ENCODE data around the gene SAMSN1. TPM values are rescaled to one million over a fixed set of nuclear protein-coding genes. Genes with fewer than 3 reads are reported as not detected.
A peak's percentile ranks its signal among the peaks of the same experiment; 100 is the strongest.

SAMSN1 gene
- total RNA-seq, 1 donor from 2014 or later = 2.6 TPM

DNA sequence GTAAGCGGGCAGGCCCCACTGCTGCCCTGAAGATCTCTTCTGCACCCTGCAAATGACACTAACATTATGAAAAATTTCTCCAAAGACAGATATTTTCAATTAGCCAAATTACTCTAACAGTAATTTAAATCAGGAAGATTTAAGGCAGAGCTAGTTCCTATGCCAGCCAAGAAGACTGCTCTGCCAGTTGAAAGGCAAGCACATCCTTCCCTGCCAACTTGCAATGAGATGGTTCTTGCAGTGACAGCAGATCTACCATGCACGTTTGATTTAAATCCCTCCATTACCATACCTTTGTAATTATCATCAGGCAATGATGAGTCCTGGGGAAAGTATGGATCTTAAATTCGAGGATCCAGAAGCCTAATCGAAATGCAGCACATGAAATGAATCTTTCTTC, 76.5 kb downstream of the SAMSN1 start:
- H3K27me3 Mint-ChIP-seq = no peaks in the 10 kb centered on the region
- H3K4me1 Mint-ChIP-seq (ENCODE audit: unreplicated experiment) = no peaks in the 10 kb centered on the region
- no peaks in the 10 kb centered on the region for H3K36me3 Mint-ChIP-seq
- TF ChIP-seq, protein P1, sequence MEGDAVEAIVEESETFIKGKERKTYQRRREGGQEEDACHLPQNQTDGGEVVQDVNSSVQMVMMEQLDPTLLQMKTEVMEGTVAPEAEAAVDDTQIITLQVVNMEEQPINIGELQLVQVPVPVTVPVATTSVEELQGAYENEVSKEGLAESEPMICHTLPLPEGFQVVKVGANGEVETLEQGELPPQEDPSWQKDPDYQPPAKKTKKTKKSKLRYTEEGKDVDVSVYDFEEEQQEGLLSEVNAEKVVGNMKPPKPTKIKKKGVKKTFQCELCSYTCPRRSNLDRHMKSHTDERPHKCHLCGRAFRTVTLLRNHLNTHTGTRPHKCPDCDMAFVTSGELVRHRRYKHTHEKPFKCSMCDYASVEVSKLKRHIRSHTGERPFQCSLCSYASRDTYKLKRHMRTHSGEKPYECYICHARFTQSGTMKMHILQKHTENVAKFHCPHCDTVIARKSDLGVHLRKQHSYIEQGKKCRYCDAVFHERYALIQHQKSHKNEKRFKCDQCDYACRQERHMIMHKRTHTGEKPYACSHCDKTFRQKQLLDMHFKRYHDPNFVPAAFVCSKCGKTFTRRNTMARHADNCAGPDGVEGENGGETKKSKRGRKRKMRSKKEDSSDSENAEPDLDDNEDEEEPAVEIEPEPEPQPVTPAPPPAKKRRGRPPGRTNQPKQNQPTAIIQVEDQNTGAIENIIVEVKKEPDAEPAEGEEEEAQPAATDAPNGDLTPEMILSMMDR (conservative IDR thresholded peaks at IDR 0.05) = no peak
- DNase-seq (ENCODE audit: extremely low spot score, unreplicated experiment) = no peak
- H3K9me3 Mint-ChIP-seq = no peaks in the 10 kb centered on the region
- no peak overlapping the region for H3K27ac Mint-ChIP-seq
- H3K4me3 Mint-ChIP-seq = no peak overlapping the region

DNA sequence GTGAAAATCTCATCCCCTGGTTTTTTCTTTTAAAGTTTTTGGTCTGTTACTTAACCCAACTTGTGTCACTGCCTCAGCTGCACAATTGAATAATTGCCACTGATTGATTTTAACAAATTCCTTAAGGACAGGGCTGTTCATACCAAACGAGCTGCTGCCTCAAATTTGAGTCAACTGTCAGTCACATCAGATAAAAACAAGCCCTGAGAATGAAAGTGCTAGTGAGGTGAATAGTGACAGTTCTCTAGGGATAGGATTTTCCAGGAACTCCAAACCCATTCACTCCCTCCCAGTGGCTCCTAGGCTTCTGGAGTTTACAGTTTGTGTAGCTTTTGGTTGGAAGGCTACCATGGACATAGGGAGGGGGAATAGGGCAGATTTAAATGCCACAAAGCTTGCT, 79.4 kb downstream of the SAMSN1 start:
- Mint-ChIP-seq H3K27me3 (no peaks in the 10 kb centered on the region), H3K9me3 (no peaks in the 10 kb centered on the region), H3K4me1 (ENCODE audit: unreplicated experiment) (no peaks in the 10 kb centered on the region), H3K27ac (no peak overlapping the region), H3K4me3 (no peak overlapping the region), H3K36me3 (no peaks in the 10 kb centered on the region)
- DNase-seq (ENCODE audit: extremely low spot score, unreplicated experiment) = no peak
- TF ChIP-seq, protein P1 (conservative IDR thresholded peaks at IDR 0.05) = no peak

DNA sequence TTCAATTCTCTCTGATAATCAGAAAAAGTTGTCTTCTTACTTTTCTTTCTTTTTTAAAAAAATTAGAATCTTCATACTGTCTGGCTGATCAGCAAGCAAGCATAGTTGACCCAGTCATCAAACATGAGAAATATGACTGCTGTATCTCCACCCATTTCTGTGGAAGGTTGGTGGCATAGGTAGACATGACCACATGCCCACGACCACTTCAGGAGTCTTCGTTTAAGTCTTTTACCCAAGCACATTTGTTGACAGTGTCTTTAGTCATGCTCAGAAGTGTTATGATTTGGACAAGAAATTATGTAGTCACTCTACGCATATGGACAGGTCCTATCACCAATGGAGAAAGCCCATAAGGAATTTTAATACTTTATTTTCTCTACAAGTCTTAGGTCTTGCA, 88.4 kb downstream of the SAMSN1 start:
- TF ChIP-seq, protein P1 (conservative IDR thresholded peaks at IDR 0.05) = no peak
- H3K9me3 Mint-ChIP-seq = peaks cover 4% of the 10 kb centered on the region
- no peak overlapping the region for H3K27ac Mint-ChIP-seq
- no peak for DNase-seq (ENCODE audit: extremely low spot score, unreplicated experiment)
- H3K4me3 Mint-ChIP-seq = no peak overlapping the region
- H3K36me3 Mint-ChIP-seq = no peaks in the 10 kb centered on the region
- H3K4me1 Mint-ChIP-seq (ENCODE audit: unreplicated experiment) = peaks cover 10% of the 10 kb centered on the region
- H3K27me3 Mint-ChIP-seq = no peaks in the 10 kb centered on the region

DNA sequence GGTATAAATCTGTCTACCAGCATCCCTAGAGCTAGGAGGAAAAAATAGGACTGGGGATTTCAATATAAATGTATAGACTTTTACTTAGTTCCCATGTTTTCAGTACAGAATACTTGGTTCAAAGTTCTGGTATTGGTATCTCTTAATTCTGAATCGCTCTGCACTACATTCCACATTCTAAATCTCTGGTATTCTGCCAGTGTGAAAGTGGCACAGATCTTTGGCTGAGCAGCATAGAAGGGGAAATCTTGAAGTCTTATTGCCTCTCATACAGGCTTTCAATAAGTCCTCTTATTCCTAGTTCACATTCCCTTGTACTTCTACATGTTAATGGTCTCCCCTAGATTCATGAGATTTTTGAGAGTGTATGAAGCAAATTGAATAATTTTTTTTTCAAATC, 89.2 kb downstream of the SAMSN1 start:
- Mint-ChIP-seq H3K36me3 (no peaks in the 10 kb centered on the region), H3K4me1 (ENCODE audit: unreplicated experiment) (peaks cover 10% of the 10 kb centered on the region), H3K9me3 (peaks cover 4% of the 10 kb centered on the region), H3K4me3 (no peak overlapping the region), H3K27me3 (no peaks in the 10 kb centered on the region), H3K27ac (no peak overlapping the region)
- no peak for DNase-seq (ENCODE audit: extremely low spot score, unreplicated experiment)
- TF ChIP-seq, protein P1 (conservative IDR thresholded peaks at IDR 0.05) = no peak

DNA sequence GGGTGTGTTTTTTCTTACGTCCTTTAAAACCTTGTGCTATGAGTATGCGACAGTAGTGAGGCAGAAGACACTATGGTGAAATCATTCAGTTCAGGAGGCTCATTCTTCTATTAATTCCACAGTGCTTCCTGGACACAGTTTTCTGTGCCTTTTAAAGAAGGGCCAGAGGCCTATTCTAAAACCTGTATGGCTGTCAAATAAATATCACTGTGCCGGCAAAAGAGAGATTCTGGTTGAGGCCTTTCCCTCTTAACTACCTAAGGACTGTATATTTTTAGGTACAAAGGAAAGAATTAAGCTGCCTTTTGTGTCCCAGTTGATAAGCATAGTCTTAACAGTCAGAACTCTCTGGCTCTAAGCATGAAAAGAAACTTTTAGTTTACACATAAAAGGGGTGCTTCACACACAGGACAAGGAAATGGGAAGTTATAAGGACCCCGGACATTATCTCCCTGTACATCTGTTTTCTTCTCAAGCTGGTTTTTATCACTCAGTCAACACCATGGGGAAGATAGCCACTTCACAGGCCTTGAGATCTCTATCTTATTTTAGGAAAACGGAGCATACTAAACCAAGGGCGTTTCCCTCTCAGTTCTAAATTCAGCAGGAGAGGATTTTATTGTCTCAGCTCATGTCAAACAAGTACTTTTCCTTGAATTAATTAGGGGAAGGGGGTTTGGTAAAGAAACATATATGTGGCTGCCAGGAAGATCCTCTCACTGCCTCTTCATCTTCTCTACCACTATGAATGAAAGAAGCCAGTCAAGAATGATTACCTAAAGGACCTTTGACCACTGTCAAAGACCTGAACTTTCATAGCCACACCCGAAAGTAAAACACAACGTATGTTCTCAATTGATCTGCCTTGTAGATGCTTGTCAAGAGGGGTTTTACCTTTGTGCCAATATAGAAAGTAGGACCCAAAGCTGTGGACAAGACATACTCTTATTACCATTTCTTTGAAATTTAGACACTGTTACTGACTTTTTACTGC, 91.8 kb downstream of the SAMSN1 start:
- Mint-ChIP-seq H3K27ac (peak overlapping the region; percentile 22), H3K9me3 (no peaks in the 10 kb centered on the region), H3K4me3 (no peak overlapping the region), H3K4me1 (ENCODE audit: unreplicated experiment) (peaks cover 10% of the 10 kb centered on the region), H3K27me3 (no peaks in the 10 kb centered on the region), H3K36me3 (no peaks in the 10 kb centered on the region)
- DNase-seq (ENCODE audit: extremely low spot score, unreplicated experiment) = no peak
- TF ChIP-seq, protein P1 (conservative IDR thresholded peaks at IDR 0.05) = no peak
